OCI-LY3 (cell line): ENCODE data around the gene P2RX7.

Experiments
- CTCF ChIP-seq: fragments of 200-600, 300-600 bp; sonication (generic); IDR thresholded peaks from 2 replicates; pipeline ENCODE4 v1.5.1; 2014; ENCODE audit warnings: antibody characterized with exemption, low read length, low read depth
- EZH2phosphoT487 ChIP-seq: fragments of 200-600 bp; shearing (Covaris generic); IDR thresholded peaks from 2 replicates; pipeline ENCODE4 v1.6.1; 2018; ENCODE audit warnings: antibody characterized with exemption, mixed run types, low read depth

- TF ChIP-seq CTCF: peak; percentile 69
- no peak for TF ChIP-seq EZH2phosphoT487
Observed at GRCh38 chr12:121209624-121210572, 77.2 kb downstream of the P2RX7 start, which contains the start of gene P2RX4.
